Measurements from ENCODE around the gene PRR19. TPM values are rescaled to one million over a fixed set of nuclear protein-coding genes. Genes with fewer than 3 reads are reported as not detected.

The PRR19 gene
- total and polyA plus RNA-seq, 4 donors, result 0.23 to 1.0 (median 0.77) TPM

- ATAC-seq (ENCODE audit: insufficient read depth, low FRiP score) (no peak), DNase-seq (no peak)
- Histone ChIP-seq H3K27me3 (ENCODE audit: control insufficient read depth in 3 of 3, insufficient read depth in 3 of 3, low read length in 2 of 3) (no peaks in the 10 kb centered on the region), H3K4me3 (no peak overlapping the region), H3K9ac (ENCODE audit: insufficient read depth in 1 of 2, low read length in 2 of 2) (no peak overlapping the region), H3K27ac (ENCODE audit: low read depth in 1 of 2, low read length in 1 of 2) (no peak overlapping the region), H3K9me3 (ENCODE audit: control insufficient read depth in 4 of 4, insufficient read depth in 3 of 4, low read length in 3 of 4) (no peaks in the 10 kb centered on the region), H3K4me1 (ENCODE audit: control insufficient read depth in 5 of 5, insufficient read depth in 5 of 5, low read length in 5 of 5) (peaks cover 8 to 19% (median 11%) of the 10 kb centered on the region in 5 donors), H3K36me3 (ENCODE audit: control insufficient read depth in 4 of 4, insufficient read depth in 4 of 4, low read length in 4 of 4) (peaks cover 14 to 83% (median 36%) of the 10 kb centered on the region in 4 donors)
- 86 to 88% methylated on average over 13 of the region's 13 CpGs for WGBS, 2 donors
- TF ChIP-seq CTCF (IDR thresholded peaks at IDR 0.05; ENCODE audit: control extremely low read depth, extremely low read depth), result no peak
These were observed 11.8 kb upstream of the PRR19 start for GRCh38 chr19:42290136-42290522.

GRCh38 chr19:42290523-42291434 is 11.2 kb upstream of the PRR19 start:
- no peak overlapping the region for H3K27ac ChIP-seq (ENCODE audit: low read depth in 1 of 2, low read length in 1 of 2)
- H3K4me1 ChIP-seq (ENCODE audit: control insufficient read depth in 5 of 5, insufficient read depth in 5 of 5, low read length in 5 of 5), result peaks cover 3 to 13% (median 5%) of the 10 kb centered on the region in 5 donors
- H3K4me3 ChIP-seq, result no peak overlapping the region
- DNase-seq, result no peak
- H3K27me3 ChIP-seq (ENCODE audit: control insufficient read depth in 3 of 3, insufficient read depth in 3 of 3, low read length in 2 of 3), result no peaks in the 10 kb centered on the region
- no peaks in the 10 kb centered on the region for H3K9me3 ChIP-seq (ENCODE audit: control insufficient read depth in 4 of 4, insufficient read depth in 3 of 4, low read length in 3 of 4)
- TF ChIP-seq CTCF (IDR thresholded peaks at IDR 0.05; ENCODE audit: control extremely low read depth, extremely low read depth), result no peak
- 89 to 90% methylated on average over 31 of the region's 31 CpGs for WGBS, 2 donors
- H3K36me3 ChIP-seq (ENCODE audit: control insufficient read depth in 4 of 4, insufficient read depth in 4 of 4, low read length in 4 of 4), result peaks cover 14 to 87% (median 36%) of the 10 kb centered on the region in 4 donors
- H3K9ac ChIP-seq (ENCODE audit: insufficient read depth in 1 of 2, low read length in 2 of 2), result no peak overlapping the region
- no peak for ATAC-seq (ENCODE audit: insufficient read depth, low FRiP score)

GRCh38 chr19:42291435-42291810 is 10.5 kb upstream of the PRR19 start:
- Histone ChIP-seq H3K4me1 (ENCODE audit: control insufficient read depth in 5 of 5, insufficient read depth in 5 of 5, low read length in 5 of 5) (peaks cover 0 to 6% (median 0%) of the 10 kb centered on the region in 5 donors), H3K27me3 (ENCODE audit: control insufficient read depth in 3 of 3, insufficient read depth in 3 of 3, low read length in 2 of 3) (no peaks in the 10 kb centered on the region), H3K9ac (ENCODE audit: insufficient read depth in 1 of 2, low read length in 2 of 2) (no peak overlapping the region), H3K4me3 (no peak overlapping the region), H3K27ac (ENCODE audit: low read depth in 1 of 2, low read length in 1 of 2) (no peak overlapping the region), H3K36me3 (ENCODE audit: control insufficient read depth in 4 of 4, insufficient read depth in 4 of 4, low read length in 4 of 4) (peaks cover 14 to 87% (median 40%) of the 10 kb centered on the region in 4 donors), H3K9me3 (ENCODE audit: control insufficient read depth in 4 of 4, insufficient read depth in 3 of 4, low read length in 3 of 4) (no peaks in the 10 kb centered on the region)
- whole genome bisulfite sequencing, 2 donors, result 78 to 79% methylated on average over 9 of the region's 9 CpGs
- no peak for TF ChIP-seq CTCF (IDR thresholded peaks at IDR 0.05; ENCODE audit: control extremely low read depth, extremely low read depth)
- DNase-seq (no peak), ATAC-seq (ENCODE audit: insufficient read depth, low FRiP score) (no peak)
